GM12878 (cell line): ENCODE measurements around the gene KIF22.

Experiments
- CTCF ChIP-seq, 3 experiments: IDR thresholded peaks in 2 of 3; conservative IDR thresholded peaks in 1 of 3; 2 replicates each; pipeline ENCODE4 v1.5.1; 2011; ENCODE audit warnings: low read depth in 3 of 3, low read length in 3 of 3, mild to moderate bottlenecking in 3 of 3, control low read depth in 2 of 3, moderate library complexity in 2 of 3, inconsistent platforms in 1 of 3, mixed read lengths in 1 of 3; ENCODE audit not compliant: control insufficient read depth in 2 of 3, insufficient read depth in 1 of 3; ENCODE audit errors: extremely low read depth in 1 of 3
- E2F8 ChIP-seq: fragments of 450-650 bp; IDR thresholded peaks from 2 replicates; pipeline ENCODE4 v1.6.1; 2018; ENCODE audit warnings: mild to moderate bottlenecking, low read depth, moderate library complexity; ENCODE audit not compliant: partially characterized antibody
- JUNB ChIP-seq: IDR thresholded peaks from 2 replicates; pipeline ENCODE4 v1.6.1; 2016; ENCODE audit warnings: antibody characterized with exemption, mild to moderate bottlenecking
- POLR2A ChIP-seq: IDR thresholded peaks from 2 replicates; pipeline ENCODE4 v1.6.1; 2011; ENCODE audit warnings: low read depth, mild to moderate bottlenecking, low read length
- RB1 ChIP-seq: fragments of 450-650 bp; formaldehyde crosslinking; IDR thresholded peaks from 2 replicates; pipeline ENCODE4 v1.6.1; 2017; ENCODE audit warnings: mild to moderate bottlenecking, borderline replicate concordance
- ZBTB11 ChIP-seq: fragments of 450-650 bp; formaldehyde crosslinking; IDR thresholded peaks from 2 replicates; pipeline ENCODE4 v1.5.0; 2022; ENCODE audit warnings: mild to moderate bottlenecking, missing genetic modification characterization
- ZNF384 ChIP-seq: IDR thresholded peaks from 2 replicates; pipeline ENCODE4 v1.6.1; 2012; ENCODE audit warnings: low read depth, mild to moderate bottlenecking, low read length, improper control_type of control experiment, borderline replicate concordance

- no peak for TF ChIP-seq RB1
- no peak for TF ChIP-seq E2F8
- TF ChIP-seq JUNB = no peak
- no peak for TF ChIP-seq CTCF (IDR thresholded peaks at IDR 0.05 in 2 of 3, conservative IDR thresholded peaks at IDR 0.05 in 1 of 3; ENCODE audit: control insufficient read depth in 2 of 3, extremely low read depth in 1 of 3, insufficient read depth in 1 of 3, low read depth in 3 of 3, low read length in 3 of 3)
- TF ChIP-seq ZBTB11 (CRISPR knock-in tag) = no peak
- TF ChIP-seq ZNF384 = no peak
- no peak for TF ChIP-seq POLR2A
These were observed 28.7 kb upstream of the KIF22 start for GRCh38 chr16:29761882-29762281.
